ENCODE measurements around the gene FDXR. TPM values are rescaled to one million over a fixed set of nuclear protein-coding genes. Genes with fewer than 3 reads are reported as not detected.

FDXR gene
- total and polyA plus RNA-seq, 12 donors: 2.4 to 6.3 (median 3.9) TPM

GRCh38 chr17:74921026-74921681, 48.4 kb upstream of the FDXR start:
- no peak for DNase-seq
- Histone ChIP-seq H3K4me1 (peaks cover 2 to 32% (median 23%) of the 10 kb centered on the region in 9 donors), H3K4me3 (no peak overlapping the region), H3K9me3 (no peaks in the 10 kb centered on the region), H3K27me3 (peaks cover 22 to 93% (median 86%) of the 10 kb centered on the region in 7 donors), H3K27ac (no peak overlapping the region), H3K36me3 (no peaks in the 10 kb centered on the region)
- peak in 2 of 8 donors; percentile 7 to 32 for ATAC-seq
- WGBS, 2 donors: 45 to 52% methylated on average over 17 to 19 of the region's 19 CpGs
- intact Hi-C loops (cut with DNase I): loop anchor here in 2 of 10 donors (5.0 kb wide), 1 partner anchor 36 kb away; no protein-coding TSS in a partner anchor
- TF ChIP-seq CTCF (IDR thresholded peaks at IDR 0.05): no peak

DNA sequence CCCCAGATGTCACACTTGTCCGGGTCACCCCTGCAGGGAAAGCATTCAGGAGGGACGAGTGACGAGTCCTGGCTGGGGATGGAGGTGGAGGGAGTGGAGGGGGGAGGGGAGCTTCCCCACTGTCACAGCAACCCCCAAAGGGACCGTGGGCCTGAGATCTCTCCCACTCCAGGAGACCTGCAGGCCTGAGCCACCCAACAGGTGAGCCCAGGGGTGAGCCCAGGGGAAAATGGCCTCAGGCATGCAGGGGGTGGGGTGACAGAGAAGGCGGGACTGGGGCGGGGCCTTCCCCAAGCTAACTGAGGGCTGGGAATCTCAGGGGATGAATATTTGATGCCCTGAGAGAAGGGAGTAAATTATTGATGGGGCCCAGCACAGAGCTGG, 47.8 kb upstream of the FDXR start:
- H3K27ac ChIP-seq: no peak overlapping the region
- no peak for TF ChIP-seq CTCF (IDR thresholded peaks at IDR 0.05)
- intact Hi-C loops (cut with DNase I): loop anchor here in 2 of 10 donors (5.0 kb wide), 1 partner anchor 37 kb away; no protein-coding TSS in a partner anchor
- DNase-seq: no peak
- WGBS, 2 donors: 41 to 48% methylated on average over 6 of the region's 6 CpGs
- ATAC-seq: no peak
- H3K4me1 ChIP-seq: peaks cover 2 to 32% (median 23%) of the 10 kb centered on the region in 9 donors
- H3K27me3 ChIP-seq: peaks cover 22 to 93% (median 82%) of the 10 kb centered on the region in 7 donors
- H3K4me3 ChIP-seq: no peak overlapping the region
- no peaks in the 10 kb centered on the region for H3K9me3 ChIP-seq
- no peaks in the 10 kb centered on the region for H3K36me3 ChIP-seq

GRCh38 chr17:74920306-74920620, 47.5 kb upstream of the FDXR start:
- 71 to 78% methylated on average over 27 of the region's 27 CpGs for WGBS, 2 donors
- H3K27ac ChIP-seq: no peak overlapping the region
- peaks cover 2 to 32% (median 23%) of the 10 kb centered on the region in 9 donors for H3K4me1 ChIP-seq
- intact Hi-C loops (cut with DNase I): loop anchor here in 2 of 10 donors (5.0 kb wide), 1 partner anchor 37 kb away; no protein-coding TSS in a partner anchor
- no peak for ATAC-seq
- DNase-seq: no peak
- no peaks in the 10 kb centered on the region for H3K9me3 ChIP-seq
- peaks cover 22 to 92% (median 79%) of the 10 kb centered on the region in 7 donors for H3K27me3 ChIP-seq
- peak overlapping the region in 1 of 10 donors; percentile 2 for H3K4me3 ChIP-seq
- no peak for TF ChIP-seq CTCF (IDR thresholded peaks at IDR 0.05)
- no peaks in the 10 kb centered on the region for H3K36me3 ChIP-seq

DNA sequence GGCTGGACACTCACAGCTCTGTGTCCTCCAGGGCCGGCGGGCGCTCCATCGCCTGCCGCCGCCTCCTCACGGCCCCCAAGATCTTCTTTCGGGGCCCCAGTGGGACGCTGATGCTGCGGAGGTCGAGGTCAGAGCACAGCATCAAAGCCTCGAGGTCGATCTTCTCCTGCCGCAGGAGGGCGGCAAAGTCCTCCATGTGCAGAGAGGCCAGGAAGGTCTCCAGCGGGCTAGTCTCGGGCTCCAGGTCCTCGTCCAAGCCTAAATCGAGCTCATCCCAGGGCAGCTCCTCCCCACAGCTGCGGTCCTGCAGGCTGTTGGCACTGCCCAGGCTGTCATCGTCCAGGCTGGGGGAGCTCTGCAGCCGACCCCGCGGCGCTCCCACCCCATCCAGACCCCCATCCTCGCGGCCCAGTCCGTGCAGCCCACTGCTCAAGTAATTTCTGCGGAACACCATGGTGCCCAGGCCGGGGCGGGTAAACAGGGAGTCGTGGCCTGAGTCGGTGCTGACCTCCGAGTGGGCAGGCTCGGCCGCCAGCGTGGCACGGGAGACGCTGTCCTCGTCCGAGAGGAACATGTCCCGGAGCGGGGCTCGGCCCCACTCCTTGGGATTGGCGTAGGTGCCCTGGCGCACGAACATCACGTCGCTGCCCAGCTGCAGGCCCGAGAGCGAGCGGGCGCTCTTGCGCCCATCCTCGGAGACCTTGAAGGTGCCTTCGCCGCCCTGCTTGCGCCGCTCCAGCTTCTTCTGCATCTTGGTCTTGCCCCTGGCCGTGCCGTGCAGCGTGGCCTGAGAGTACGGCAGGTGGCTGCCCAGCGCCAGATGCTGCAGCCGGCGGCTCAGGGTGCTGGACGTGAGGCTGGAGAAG, 46.9 kb upstream of the FDXR start:
- ATAC-seq (peak in 1 of 8 donors; percentile 15), DNase-seq (no peak)
- WGBS, 2 donors: 53 to 65% methylated on average over 67 of the region's 67 CpGs
- no peak overlapping the region for H3K27ac ChIP-seq
- H3K9me3 ChIP-seq: no peaks in the 10 kb centered on the region
- intact Hi-C loops (cut with DNase I): loop anchor here in 2 of 10 donors (5.0 kb wide), 1 partner anchor 38 kb away; no protein-coding TSS in a partner anchor
- peaks cover 2 to 30% (median 21%) of the 10 kb centered on the region in 9 donors for H3K4me1 ChIP-seq
- no peaks in the 10 kb centered on the region for H3K36me3 ChIP-seq
- peaks cover 18 to 91% (median 77%) of the 10 kb centered on the region in 7 donors for H3K27me3 ChIP-seq
- TF ChIP-seq CTCF (IDR thresholded peaks at IDR 0.05): peak in 6 of 9 donors; percentile 27 to 41 (median 35)
- H3K4me3 ChIP-seq: peak overlapping the region in 1 of 10 donors; percentile 2
